ENCODE results near the gene TMC1.

TMC1 gene

GRCh38 chr9:72855321-72855720 lies 333.9 kb downstream of the TMC1 start:
- H3K4me1 ChIP-seq (ENCODE audit: insufficient read depth, low read length, poor library complexity, severe bottlenecking), result no peaks in the 10 kb centered on the region
- no peaks in the 10 kb centered on the region for H3K27me3 ChIP-seq (ENCODE audit: insufficient read depth, low read length, poor library complexity, severe bottlenecking)
- no peaks in the 10 kb centered on the region for H3K36me3 ChIP-seq (ENCODE audit: insufficient read depth, low read length)
- no peak overlapping the region for H2AFZ ChIP-seq (ENCODE audit: low read length)
- no peaks in the 10 kb centered on the region for H3K9me3 ChIP-seq (ENCODE audit: insufficient read depth, low read depth, low read length)
- H3K4me2 ChIP-seq (ENCODE audit: low read depth, low read length, poor library complexity, severe bottlenecking), result no peak overlapping the region
- no peaks in the 10 kb centered on the region for H3K9me2 ChIP-seq (replicated peaks; ENCODE audit: low read depth, low read length)
- no peak overlapping the region for H3K4me3 ChIP-seq (ENCODE audit: low read length, poor library complexity, severe bottlenecking)
- TF ChIP-seq CTCF (conservative IDR thresholded peaks at IDR 0.05; ENCODE audit: low read length), result no peak
- TF ChIP-seq EZH2phosphoT487 (IDR thresholded peaks at IDR 0.05; ENCODE audit: borderline replicate concordance), result no peak
- no peaks in the 10 kb centered on the region for H3K79me2 ChIP-seq (ENCODE audit: insufficient read depth, low read length)
- H3F3A ChIP-seq (ENCODE audit: low read depth), result no peaks in the 10 kb centered on the region
- H4K20me1 ChIP-seq (ENCODE audit: insufficient read depth, low read length, poor library complexity, severe bottlenecking), result no peaks in the 10 kb centered on the region
- no peak overlapping the region for H3K9ac ChIP-seq (ENCODE audit: low read depth, low read length, poor library complexity, severe bottlenecking)

GRCh38 chr9:72855890-72856523 lies 334.6 kb downstream of the TMC1 start:
- Histone ChIP-seq H3K9me2 (replicated peaks; ENCODE audit: low read depth, low read length) (no peaks in the 10 kb centered on the region), H3K79me2 (ENCODE audit: insufficient read depth, low read length) (no peaks in the 10 kb centered on the region), H3K4me2 (ENCODE audit: low read depth, low read length, poor library complexity, severe bottlenecking) (no peak overlapping the region), H2AFZ (ENCODE audit: low read length) (no peak overlapping the region), H3K9me3 (ENCODE audit: insufficient read depth, low read depth, low read length) (no peaks in the 10 kb centered on the region), H3K4me1 (ENCODE audit: insufficient read depth, low read length, poor library complexity, severe bottlenecking) (no peaks in the 10 kb centered on the region), H3K27me3 (ENCODE audit: insufficient read depth, low read length, poor library complexity, severe bottlenecking) (no peaks in the 10 kb centered on the region), H4K20me1 (ENCODE audit: insufficient read depth, low read length, poor library complexity, severe bottlenecking) (no peaks in the 10 kb centered on the region), H3K4me3 (ENCODE audit: low read length, poor library complexity, severe bottlenecking) (no peak overlapping the region), H3K36me3 (ENCODE audit: insufficient read depth, low read length) (no peaks in the 10 kb centered on the region), H3F3A (ENCODE audit: low read depth) (no peaks in the 10 kb centered on the region), H3K9ac (ENCODE audit: low read depth, low read length, poor library complexity, severe bottlenecking) (no peak overlapping the region)
- TF ChIP-seq EZH2phosphoT487 (IDR thresholded peaks at IDR 0.05; ENCODE audit: borderline replicate concordance) (no peak), CTCF (conservative IDR thresholded peaks at IDR 0.05; ENCODE audit: low read length) (no peak)

- Histone ChIP-seq H3K4me2 (ENCODE audit: low read depth, low read length, poor library complexity, severe bottlenecking) (no peak overlapping the region), H3F3A (ENCODE audit: low read depth) (no peaks in the 10 kb centered on the region), H3K9ac (ENCODE audit: low read depth, low read length, poor library complexity, severe bottlenecking) (no peak overlapping the region), H3K9me2 (replicated peaks; ENCODE audit: low read depth, low read length) (no peaks in the 10 kb centered on the region), H2AFZ (ENCODE audit: low read length) (peak overlapping the region; percentile 57; the same call in 1 of the 2 replicates), H3K4me3 (ENCODE audit: low read length, poor library complexity, severe bottlenecking) (no peak overlapping the region), H4K20me1 (ENCODE audit: insufficient read depth, low read length, poor library complexity, severe bottlenecking) (no peaks in the 10 kb centered on the region), H3K27me3 (ENCODE audit: insufficient read depth, low read length, poor library complexity, severe bottlenecking) (no peaks in the 10 kb centered on the region), H3K4me1 (ENCODE audit: insufficient read depth, low read length, poor library complexity, severe bottlenecking) (no peaks in the 10 kb centered on the region), H3K79me2 (ENCODE audit: insufficient read depth, low read length) (no peaks in the 10 kb centered on the region), H3K36me3 (ENCODE audit: insufficient read depth, low read length) (no peaks in the 10 kb centered on the region), H3K9me3 (ENCODE audit: insufficient read depth, low read depth, low read length) (no peaks in the 10 kb centered on the region)
- TF ChIP-seq CTCF (conservative IDR thresholded peaks at IDR 0.05; ENCODE audit: low read length) (peak; percentile 81), EZH2phosphoT487 (IDR thresholded peaks at IDR 0.05; ENCODE audit: borderline replicate concordance) (no peak)
Measured at GRCh38 chr9:72856972-72857623, 335.7 kb downstream of the TMC1 start.
